ENCODE data around the gene COL4A6. TPM values are rescaled to one million over a fixed set of nuclear protein-coding genes. Genes with fewer than 3 reads are reported as not detected.
"Not testable (repeated sequence)": the region's sequence is repeated elsewhere in the genome, so short reads cannot be mapped to it uniquely, and the experiment has no call there.

COL4A6 gene
- 1 to 10 TPM in 2 of 9 donors, under 1 TPM in 7; 0.14 to 1.4 (median 0.79) TPM for total RNA-seq
- polyA plus RNA-seq, result 1 to 10 TPM in 1 of 3 donors, under 1 TPM in 2; 0.22 to 1.1 (median 0.67) TPM
- long read RNA-seq, donor 1, result 0 reads
- long read RNA-seq, donor 2, result 0 reads
- long read RNA-seq, donor 3, result 0 reads
- long read RNA-seq, donor 4, result 0 reads
- long read RNA-seq, donor 5, result 0 reads
- long read RNA-seq, donor 6, result 0 reads
- long read RNA-seq, donor 7, result 0 reads
- long read RNA-seq, donor 8, result 0 reads
- long read RNA-seq, donor 9, result 0 reads
- long read RNA-seq, donor 10, result 0 reads

GRCh38 chrX:108438110-108438623 is at the start of gene COL4A6:
TSS of gene COL4A6 (minus strand) at chrX:108438422. CDS start at chrX:108438196, 226 bp downstream.
- DNase-seq, result peak in 2 of 7 donors; percentile 1 to 7
- intact Hi-C loops (cut with DNase I), result no loop called here
- peak within 1 kb of the TSS in 1 of 4 donors; percentile 50 for H3K4me3 ChIP-seq
- no peaks in the 10 kb centered on the region for H3K36me3 ChIP-seq (replicated peaks in 1 of 2)
- TF ChIP-seq CTCF (IDR thresholded peaks at IDR 0.05), result no peak
- TF ChIP-seq POLR2A (IDR thresholded peaks at IDR 0.05), result no peak
- no peak within 1 kb of the TSS for H3K27ac ChIP-seq
- no peaks in the 10 kb centered on the region for H3K4me1 ChIP-seq (replicated peaks in 1 of 2)
- H3K9me3 ChIP-seq (replicated peaks in 1 of 3), result no peaks in the 10 kb centered on the region
- peaks cover 31% of the 10 kb centered on the region for H3K27me3 ChIP-seq
- WGBS, 4 donors, result 12 to 67% (median 24%) methylated on average over 1 to 16 of the region's 16 CpGs

- no peak for DNase-seq
- H3K27ac ChIP-seq, result no peak overlapping the region
- H3K36me3 ChIP-seq (replicated peaks in 1 of 2), result no peaks in the 10 kb centered on the region
- no peak overlapping the region for H3K4me3 ChIP-seq
- H3K27me3 ChIP-seq, result no peaks in the 10 kb centered on the region
- intact Hi-C loops (cut with DNase I), result no loop called here
- TF ChIP-seq CTCF (IDR thresholded peaks at IDR 0.05) (no peak), POLR2A (IDR thresholded peaks at IDR 0.05) (no peak)
- no peaks in the 10 kb centered on the region for H3K4me1 ChIP-seq (replicated peaks in 1 of 2)
- 73 to 86% (median 81%) methylated on average over 2 of the region's 2 CpGs for WGBS, 4 donors
- no peaks in the 10 kb centered on the region for H3K9me3 ChIP-seq (replicated peaks in 1 of 3)
Observed at GRCh38 chrX:108485960-108486359, 47.7 kb upstream of the COL4A6 start.

GRCh38 chrX:108484251-108484650 is 46.0 kb upstream of the COL4A6 start:
- Histone ChIP-seq H3K4me3 (no peak overlapping the region), H3K27me3 (no peaks in the 10 kb centered on the region), H3K9me3 (replicated peaks in 1 of 3) (no peaks in the 10 kb centered on the region), H3K4me1 (replicated peaks in 1 of 2) (no peaks in the 10 kb centered on the region), H3K27ac (no peak overlapping the region), H3K36me3 (replicated peaks in 1 of 2) (no peaks in the 10 kb centered on the region)
- intact Hi-C loops (cut with DNase I), result no loop called here
- no peak for DNase-seq
- 66 to 95% (median 80%) methylated on average over 3 of the region's 3 CpGs for WGBS, 4 donors
- TF ChIP-seq POLR2A (IDR thresholded peaks at IDR 0.05) (no peak), CTCF (IDR thresholded peaks at IDR 0.05) (no peak)

GRCh38 chrX:108481528-108481927 is 43.3 kb upstream of the COL4A6 start:
- H3K27ac ChIP-seq; H3K9me3 ChIP-seq (replicated peaks in 1 of 3); intact Hi-C loops (cut with DNase I); H3K27me3 ChIP-seq; H3K36me3 ChIP-seq (replicated peaks in 1 of 2); DNase-seq; H3K4me1 ChIP-seq (replicated peaks in 1 of 2); H3K4me3 ChIP-seq: not testable (repeated sequence)
- WGBS, 4 donors, result 84 to 100% (median 85%) methylated on average over 1 to 6 of the region's 6 CpGs

GRCh38 chrX:108473979-108474378 is 35.8 kb upstream of the COL4A6 start:
- no peak overlapping the region for H3K27ac ChIP-seq
- intact Hi-C loops (cut with DNase I), result no loop called here
- H3K9me3 ChIP-seq (replicated peaks in 1 of 3), result no peaks in the 10 kb centered on the region
- H3K4me1 ChIP-seq (replicated peaks in 1 of 2), result no peaks in the 10 kb centered on the region
- H3K36me3 ChIP-seq (replicated peaks in 1 of 2), result no peaks in the 10 kb centered on the region
- no peaks in the 10 kb centered on the region for H3K27me3 ChIP-seq
- DNase-seq, result no peak
- no peak overlapping the region for H3K4me3 ChIP-seq
- TF ChIP-seq POLR2A (IDR thresholded peaks at IDR 0.05) (no peak), CTCF (IDR thresholded peaks at IDR 0.05) (no peak)

Data from adrenal gland (tissue), 19 donors.